CD14-positive monocyte (primary cell): ENCODE data around the gene SIGLEC1. TPM values are rescaled to one million over a fixed set of nuclear protein-coding genes. Genes with fewer than 3 reads are reported as not detected.

Source experiments
- DNase-seq, 3 donors: peaks; one replicate each; pipeline ENCODE4 v3.0.0-alpha.2; 2011 to 2022
- H2AFZ ChIP-seq: 2 replicates; pipeline ENCODE4 v1.6.0; 2012; ENCODE audit warnings: mild to moderate bottlenecking, low read depth, low read length, inconsistent platforms; ENCODE audit not compliant: insufficient read depth, poor library complexity, severe bottlenecking
- H3K27ac ChIP-seq, 2 donors: 1 replicate in 1 of 2; 2 replicates in 1 of 2; pipeline ENCODE4 v1.5.1; 2012 to 2013; ENCODE audit warnings: low read length in 2 of 2, control low read depth in 1 of 2, inconsistent platforms in 1 of 2, low read depth in 1 of 2, mild to moderate bottlenecking in 1 of 2
- H3K27me3 ChIP-seq, 2 donors: one replicate each; pipeline versions ENCODE4 v1.6.0 to v1.6.1; 2011 to 2013; ENCODE audit warnings: low read length in 2 of 2; ENCODE audit not compliant: control insufficient read depth in 2 of 2, insufficient read depth in 2 of 2
- H3K36me3 ChIP-seq, 2 donors: replicated peaks in 1 of 2; 1 replicate in 1 of 2; 2 replicates in 1 of 2; pipeline versions ENCODE4 v1.5.1 to v1.6.1; 2012 to 2013; ENCODE audit warnings: low read length in 2 of 2, control low read depth in 1 of 2, inconsistent platforms in 1 of 2, mild to moderate bottlenecking in 1 of 2; ENCODE audit not compliant: insufficient read depth in 2 of 2, control insufficient read depth in 1 of 2
- H3K4me1 ChIP-seq, 2 donors: 1 replicate in 1 of 2; 2 replicates in 1 of 2; pipeline versions ENCODE4 v1.5.1 to v1.6.1; 2012 to 2013; ENCODE audit warnings: low read length in 2 of 2, control low read depth in 1 of 2, inconsistent platforms in 1 of 2, mild to moderate bottlenecking in 1 of 2, moderate library complexity in 1 of 2; ENCODE audit not compliant: insufficient read depth in 2 of 2, control insufficient read depth in 1 of 2
- H3K4me2 ChIP-seq: replicated peaks from 2 replicates; pipeline ENCODE3; 2012; ENCODE audit warnings: low read length, moderate library complexity, mild to moderate bottlenecking; ENCODE audit not compliant: poor library complexity, severe bottlenecking; ENCODE audit errors: extremely low read depth
- H3K4me3 ChIP-seq, 3 experiments: fragments of 200-600 bp in 1 of 3; sonication (generic) in 1 of 3; replicated peaks in 1 of 3; 1 replicate in 2 of 3; 2 replicates in 1 of 3; pipeline ENCODE4 v1.5.1; 2011 to 2013; ENCODE audit warnings: low read length in 3 of 3, mild to moderate bottlenecking in 3 of 3, control low read depth in 2 of 3, low read depth in 2 of 3, inconsistent platforms in 1 of 3, moderate library complexity in 1 of 3
- H3K79me2 ChIP-seq: 2 replicates; pipeline ENCODE4 v1.6.0; 2012; ENCODE audit warnings: mild to moderate bottlenecking, control low read depth, inconsistent platforms, low read length, moderate library complexity; ENCODE audit not compliant: insufficient read depth
- H3K9ac ChIP-seq: 2 replicates; pipeline ENCODE4 v1.6.0; 2017; ENCODE audit warnings: low read length, mild to moderate bottlenecking; ENCODE audit not compliant: insufficient read depth, poor library complexity, severe bottlenecking
- H3K9me3 ChIP-seq, 2 donors: replicated peaks in 1 of 2; 1 replicate in 1 of 2; 2 replicates in 1 of 2; pipeline versions ENCODE4 v1.5.1 to v1.6.1; 2012 to 2013; ENCODE audit warnings: low read length in 2 of 2, control low read depth in 1 of 2; ENCODE audit not compliant: control insufficient read depth in 1 of 2, insufficient read depth in 1 of 2
- H4K20me1 ChIP-seq: 2 replicates; pipeline ENCODE4 v1.6.0; 2012; ENCODE audit warnings: mild to moderate bottlenecking, low read length, control low read depth, moderate library complexity; ENCODE audit not compliant: insufficient read depth
- H3K27ac Mint-ChIP-seq, 7 donors: one replicate each; pipeline ENCODE4 v1.8.0; 2020; ENCODE audit warnings: mild to moderate bottlenecking in 7 of 7, mixed read lengths in 7 of 7, moderate library complexity in 6 of 7, inconsistent platforms in 2 of 7
- H3K27me3 Mint-ChIP-seq, 3 donors: one replicate each; pipeline ENCODE4 v1.8.0; 2021 to 2022; ENCODE audit warnings: low read depth in 3 of 3, mild to moderate bottlenecking in 3 of 3, mixed read lengths in 3 of 3, moderate library complexity in 3 of 3, inconsistent platforms in 1 of 3
- H3K36me3 Mint-ChIP-seq, 2 donors: one replicate each; pipeline ENCODE4 v1.8.0; 2020; ENCODE audit warnings: mixed read lengths in 2 of 2, inconsistent platforms in 1 of 2, mild to moderate bottlenecking in 1 of 2
- H3K4me1 Mint-ChIP-seq: one replicate; pipeline ENCODE4 v1.8.0; 2020; ENCODE audit warnings: mild to moderate bottlenecking, mixed read lengths
- H3K4me3 Mint-ChIP-seq, 2 donors: one replicate each; pipeline ENCODE4 v1.8.0; 2020; ENCODE audit warnings: mild to moderate bottlenecking in 2 of 2, mixed read lengths in 2 of 2, moderate library complexity in 1 of 2
- H3K9me3 Mint-ChIP-seq, 7 donors: one replicate each; pipeline ENCODE4 v1.8.0; 2020 to 2022; ENCODE audit warnings: mixed read lengths in 7 of 7, mild to moderate bottlenecking in 6 of 7, moderate library complexity in 6 of 7, inconsistent platforms in 2 of 7
- CTCF ChIP-seq: fragments of 200-600 bp; IDR thresholded peaks from one replicate; pipeline ENCODE4 v1.8.0; 2022; ENCODE audit warnings: antibody characterized with exemption, mild to moderate bottlenecking
- WGBS: methylation state at CpG from one replicate; pipeline ENCODE4 v1.1.5; 2013; ENCODE audit warnings: missing lambda C conversion rate; ENCODE audit not compliant: insufficient coverage; 5-methylcytosine and 5-hydroxymethylcytosine counted together
- intact Hi-C, 2 donors: fragments of 100-400 bp; cut with micrococcal nuclease; formaldehyde crosslinking; loops; one replicate each; pipeline versions ENCODE4 v1.15.0 to v1.15.1; 2023
- polyA plus RNA-seq, 3 donors: library from polyadenylated mRNA; depleted of rRNA in 1 of 3; unstranded in 2 of 3; stranded (reverse) in 1 of 3; fragments of 300-500 nt in 2 of 3; fragments of >200 nt in 1 of 3; fragmentation: Illumina TruSeq in 2 of 3; gene quantifications; 1 replicate in 2 of 3; 2 replicates in 1 of 3; pipeline ENCODE4 v1.2.3, GENCODE V29; 2012 to 2021

Gene SIGLEC1
- polyA plus RNA-seq, 3 donors = 1.6 to 23.5 (median 2.5) TPM

GRCh38 chr20:3692706-3693294, 19.6 kb downstream of the SIGLEC1 start:
- Mint-ChIP-seq H3K27ac (no peak overlapping the region), H3K4me3 (no peak overlapping the region)
- H3K36me3 ChIP-seq = no peaks in the 10 kb centered on the region

GRCh38 chr20:3691897-3692296, 20.5 kb downstream of the SIGLEC1 start:
- Mint-ChIP-seq H3K4me3 (no peak overlapping the region), H3K4me1 (peaks cover 4% of the 10 kb centered on the region), H3K27me3 (peaks cover 2 to 7% (median 5%) of the 10 kb centered on the region in 3 donors), H3K27ac (no peak overlapping the region), H3K9me3 (peaks cover 3 to 8% (median 5%) of the 10 kb centered on the region in 7 donors), H3K36me3 (peaks cover 0 to 4% of the 10 kb centered on the region in 2 donors)
- peaks cover 4 to 8% of the 10 kb centered on the region in 2 donors for H3K9me3 ChIP-seq
- no peak overlapping the region for H3K4me2 ChIP-seq
- WGBS = 88% methylated on average over 9 of the region's 9 CpGs
- TF ChIP-seq CTCF = no peak
- DNase-seq = no peak
- no peak overlapping the region for H3K27ac ChIP-seq
- H4K20me1 ChIP-seq = no peaks in the 10 kb centered on the region
- no peaks in the 10 kb centered on the region for H3K36me3 ChIP-seq
- H3K79me2 ChIP-seq = no peaks in the 10 kb centered on the region
- H3K9ac ChIP-seq = no peak overlapping the region
- intact Hi-C loops = no loop called here
- H3K27me3 ChIP-seq = peaks cover 0 to 2% of the 10 kb centered on the region in 2 donors
- no peak overlapping the region for H3K4me3 ChIP-seq
- H2AFZ ChIP-seq = no peak overlapping the region
- H3K4me1 ChIP-seq = no peaks in the 10 kb centered on the region

More at GRCh38 chr20:3692706-3693294, 19.6 kb downstream of the SIGLEC1 start:
- peaks cover 2 to 9% (median 3%) of the 10 kb centered on the region in 3 donors for H3K27me3 Mint-ChIP-seq
- H3K79me2 ChIP-seq = no peaks in the 10 kb centered on the region
- H3K36me3 Mint-ChIP-seq = peaks cover 0 to 4% of the 10 kb centered on the region in 2 donors
- no peak overlapping the region for H3K4me2 ChIP-seq
- no peak overlapping the region for H2AFZ ChIP-seq
- no peaks in the 10 kb centered on the region for H3K4me1 ChIP-seq
- no peaks in the 10 kb centered on the region for H3K27me3 ChIP-seq
- intact Hi-C loops = no loop called here
- no peak overlapping the region for H3K9ac ChIP-seq
- no peak for DNase-seq
- peaks cover under 1% of the 10 kb centered on the region for H3K4me1 Mint-ChIP-seq
- 94% methylated on average over 23 of the region's 23 CpGs for WGBS
- H3K4me3 ChIP-seq = no peak overlapping the region
- H3K9me3 Mint-ChIP-seq = peaks cover 3 to 12% (median 5%) of the 10 kb centered on the region in 7 donors
- no peaks in the 10 kb centered on the region for H4K20me1 ChIP-seq
- TF ChIP-seq CTCF = no peak
- H3K9me3 ChIP-seq = peaks cover 4 to 8% of the 10 kb centered on the region in 2 donors
- H3K27ac ChIP-seq = no peak overlapping the region
